K562 (cell line): ENCODE results near the gene ELMO1. TPM values are rescaled to one million over a fixed set of nuclear protein-coding genes. Genes with fewer than 3 reads are reported as not detected.

Experiments
- ATAC-seq: fragments of 200-7000 bp; cut with Tn5 transposase; 3 replicates; pipeline ENCODE4 v1.9.1; 2020; ENCODE audit warnings: moderate library complexity
- BruUV-seq: library from RNA; stranded (reverse); fragments of 400-500 nt; replicated peaks from 2 replicates; lab custom pipeline; 2021; lab: Mats Ljungman, UMichigan
- CTCF ChIA-PET: fragments of 300-600 bp; formaldehyde crosslinking; extraction: SDS; loops from one replicate; lab custom pipeline; 2021; ENCODE audit warnings: low intra/inter-chr PET ratio; lab: Yijun Ruan, JAX
- POLR2A ChIA-PET: fragments of 300-600, 350-650 bp; sonication (Branson Sonifier 250); formaldehyde crosslinking; extraction: SDS; loops from one replicate; lab custom pipeline; 2021; ENCODE audit warnings: antibody characterized with exemption, inconsistent platforms; lab: Yijun Ruan, JAX
- DNase-seq, 4 experiments: peaks; one replicate each; pipeline versions ENCODE4 v3.0.0 to v3.0.0-alpha.2; 2011 to 2018; ENCODE audit warnings: low spot score in 3 of 4, mixed read lengths in 3 of 4; ENCODE audit errors: extremely low read depth in 1 of 4
- FAIRE-seq: peaks from 2 replicates; lab custom pipeline; 2011; peaks lifted over from hg19 to GRCh38; lab: Jason Lieb, UNC
- H2AFZ ChIP-seq: 2 replicates; pipeline ENCODE4 v1.6.0; 2011; ENCODE audit warnings: low read depth, low read length, control low read depth, inconsistent platforms
- H3K27ac ChIP-seq: fragments of 200-600 bp; 3 replicates; pipeline ENCODE4 v1.8.0; 2011; ENCODE audit warnings: low read depth, mild to moderate bottlenecking, control low read depth, inconsistent platforms, low read length, moderate library complexity, mixed read lengths; ENCODE audit errors: extremely low read depth
- H3K27me3 ChIP-seq, 2 experiments: fragments of 300-600 bp in 1 of 2; 2 replicates in 1 of 2; 3 replicates in 1 of 2; pipeline versions ENCODE4 v1.6.0 to v1.8.0; 2011; ENCODE audit warnings: inconsistent platforms in 2 of 2, low read length in 2 of 2, mild to moderate bottlenecking in 1 of 2, mixed read lengths in 1 of 2, moderate library complexity in 1 of 2; ENCODE audit not compliant: control insufficient read depth in 2 of 2, insufficient read depth in 2 of 2
- H3K36me3 ChIP-seq: fragments of 300-600 bp; 3 replicates; pipeline ENCODE4 v1.8.0; 2011; ENCODE audit warnings: mild to moderate bottlenecking, low read length, inconsistent platforms; ENCODE audit not compliant: control insufficient read depth, insufficient read depth
- H3K4me1 ChIP-seq, 2 experiments: fragments of 200-600 bp in 1 of 2; replicated peaks in 1 of 2; 2 replicates in 1 of 2; 3 replicates in 1 of 2; pipeline versions ENCODE4 v1.5.1 to v1.8.0; 2011; ENCODE audit warnings: inconsistent platforms in 2 of 2, low read length in 2 of 2, mild to moderate bottlenecking in 1 of 2, mixed read lengths in 1 of 2, moderate library complexity in 1 of 2; ENCODE audit not compliant: control insufficient read depth in 2 of 2, insufficient read depth in 2 of 2
- H3K4me2 ChIP-seq: 2 replicates; pipeline ENCODE4 v1.6.1; 2011; ENCODE audit warnings: low read length, control low read depth, inconsistent platforms, mixed read lengths; ENCODE audit not compliant: insufficient read depth
- H3K4me3 ChIP-seq: fragments of 200-600 bp; sonication (generic), shearing (Covaris generic); 2 replicates; pipeline ENCODE4 v1.5.1; 2016; ENCODE audit warnings: control low read depth, inconsistent platforms
- H3K79me2 ChIP-seq: fragments of 200-600 bp; 3 replicates; pipeline ENCODE4 v1.8.0; 2011; ENCODE audit warnings: low read length, inconsistent platforms; ENCODE audit not compliant: control insufficient read depth, insufficient read depth
- H3K9ac ChIP-seq, 2 experiments: 2 replicates each; pipeline versions ENCODE4 v1.6.0 to v1.6.1; 2011; ENCODE audit warnings: low read depth in 2 of 2, low read length in 2 of 2, control low read depth in 1 of 2, inconsistent platforms in 1 of 2, mild to moderate bottlenecking in 1 of 2, mixed read lengths in 1 of 2; ENCODE audit not compliant: insufficient read depth in 1 of 2
- H3K9me1 ChIP-seq: one replicate; pipeline ENCODE4 v1.6.0; 2011; ENCODE audit warnings: inconsistent platforms, mild to moderate bottlenecking, low read length, moderate library complexity; ENCODE audit not compliant: control insufficient read depth, insufficient read depth
- H3K9me3 ChIP-seq: replicated peaks from 2 replicates; pipeline ENCODE4 v1.5.1; 2011; ENCODE audit warnings: low read depth, low read length, inconsistent platforms; ENCODE audit not compliant: control insufficient read depth, insufficient read depth
- H4K20me1 ChIP-seq: replicated peaks from 2 replicates; pipeline ENCODE4 v1.6.1; 2011; ENCODE audit warnings: low read length, inconsistent platforms, mixed read lengths; ENCODE audit not compliant: control insufficient read depth, insufficient read depth
- COPS2 ChIP-seq: fragments of 450-650 bp; conservative IDR thresholded peaks from 2 replicates; pipeline ENCODE4 v1.6.1; 2016; ENCODE audit warnings: mild to moderate bottlenecking, moderate library complexity
- E2F3 ChIP-seq: fragments of 250-450 bp; sonication (Bioruptor Pico); IDR thresholded peaks from 2 replicates; pipeline ENCODE4 v1.4.0; 2020; ENCODE audit warnings: mild to moderate bottlenecking
- GTF2A2 ChIP-seq: IDR thresholded peaks from 2 replicates; pipeline ENCODE4 v1.6.1; 2016; ENCODE audit warnings: mild to moderate bottlenecking, missing genetic modification characterization, missing compliant biosample characterization
- HNRNPH1 ChIP-seq: fragments of 200-400 bp; formaldehyde crosslinking; optimal IDR thresholded peaks from 2 replicates; pipeline ENCODE3; 2017; ENCODE audit warnings: low read depth, mild to moderate bottlenecking, low read length, moderate library complexity
- IFI16 ChIP-seq: fragments of 250-450 bp; sonication (Bioruptor Pico); IDR thresholded peaks from 2 replicates; pipeline ENCODE4 v2.1.2; 2022; ENCODE audit warnings: mild to moderate bottlenecking, inconsistent platforms
- NEUROD1 ChIP-seq: fragments of 150-350 bp; IDR thresholded peaks from 2 replicates; pipeline ENCODE4 v1.6.1; 2014; ENCODE audit warnings: borderline replicate concordance, low read length, low read depth; ENCODE audit not compliant: partially characterized antibody
- SP2 ChIP-seq: IDR thresholded peaks from 2 replicates; pipeline ENCODE4 v1.6.1; 2011; ENCODE audit warnings: mild to moderate bottlenecking, low read depth, low read length, moderate library complexity; ENCODE audit not compliant: poor library complexity, severe bottlenecking; ENCODE audit errors: extremely low read depth
- ZNF589 ChIP-seq: fragments of 200-800 bp; sonication (Bioruptor generic); IDR thresholded peaks from 2 replicates; pipeline ENCODE4 v1.6.1; 2016; ENCODE audit warnings: low read depth, missing genetic modification characterization, missing compliant biosample characterization
- WGBS: fragments of 100-300 bp; shearing (Covaris generic); methylation state at CpG from one replicate; pipeline ENCODE4 v1.1.6; 2016; ENCODE audit warnings: low coverage, mixed read lengths; ENCODE audit not compliant: insufficient coverage; ENCODE audit errors: missing lambda C conversion rate; 5-methylcytosine and 5-hydroxymethylcytosine counted together
- in situ Hi-C: fragments of 300-500 bp; cut with MboI; formaldehyde crosslinking; loops from 4 replicates; pipeline ENCODE4 v1.15.0; 2018; ENCODE audit warnings: inconsistent platforms, mixed read lengths
- intact Hi-C: fragments of 100-400 bp; cut with micrococcal nuclease; formaldehyde crosslinking; loops from 2 replicates; pipeline ENCODE4 v1.14.2; 2022
- polyA plus RNA-seq, 8 experiments: library from polyadenylated mRNA; depleted of rRNA in 4 of 8; stranded (reverse) in 5 of 8; unstranded in 3 of 8; fragments of >200 nt; fragmentation: Nextera tagmentation in 2 of 8; fragmentation: Illumina TruSeq in 1 of 8; extraction: Ambion mirVana in 2 of 8; extraction: Trizol in 1 of 8; gene quantifications; 2 replicates each; pipeline versions ENCODE4 v1.2.1 to v1.2.3, GENCODE V29; 2011 to 2014; ENCODE audit warnings: inconsistent platforms in 1 of 8, missing spikeins in 1 of 8
- total RNA-seq, 7 experiments: library from RNA; depleted of rRNA in 6 of 7; stranded (reverse); fragments of >200 nt in 6 of 7; fragmentation: Illumina TruSeq in 2 of 7; extraction: Trizol in 2 of 7; gene quantifications; 2 replicates each; pipeline versions ENCODE4 v1.2.1 to v1.2.3, GENCODE V29; 2011 to 2021; ENCODE audit warnings: low replicate concordance in 1 of 7
- TF ChIP-seq, protein P1 (sequence below): fragments of 450-650 bp; IDR thresholded peaks from 2 replicates; pipeline ENCODE4 v1.6.1; 2017; ENCODE audit warnings: antibody characterized with exemption

The ELMO1 gene
- total and polyA plus RNA-seq, 9 of the 15 experiments (the other 6 are each of a cell fraction or from before 2014, with no cell fraction given), result 0.36 to 7.2 (median 3.6) TPM

DNA sequence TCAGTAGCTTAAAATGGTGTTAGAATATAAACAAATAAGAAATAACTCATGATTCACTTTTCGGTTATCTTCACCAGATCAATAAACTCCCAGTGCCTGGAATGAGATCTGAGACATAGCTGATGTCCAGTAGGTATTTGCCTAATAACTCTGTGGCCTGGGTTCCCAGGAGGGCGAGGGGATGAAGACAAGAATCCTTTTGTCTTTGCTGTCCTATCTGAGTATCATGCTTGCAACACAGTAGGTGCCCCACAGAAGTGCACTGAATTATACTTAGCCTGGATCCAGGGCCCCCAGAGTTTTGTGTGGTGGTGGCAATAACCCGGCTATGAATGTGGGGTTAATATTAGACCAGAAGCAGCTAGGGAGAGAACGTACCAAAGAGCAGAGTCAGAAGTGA lies 374.3 kb downstream of the ELMO1 start:
- DNase-seq (no peak), FAIRE-seq (no peak), ATAC-seq (no peak)
- no TSS peak for BruUV-seq
- intact Hi-C loops (no loop called here), in situ Hi-C loops (no loop called here)
- TF ChIP-seq COPS2, result no peak
- no peak for TF ChIP-seq SP2
- TF ChIP-seq HNRNPH1, result no peak
- no peak for TF ChIP-seq GTF2A2 (tag)
- no peak for TF ChIP-seq ZNF589 (CRISPR knock-in tag)
- TF ChIP-seq IFI16 (CRISPR knock-in tag), result no peak
- TF ChIP-seq NEUROD1, result no peak
- TF ChIP-seq, protein P1, sequence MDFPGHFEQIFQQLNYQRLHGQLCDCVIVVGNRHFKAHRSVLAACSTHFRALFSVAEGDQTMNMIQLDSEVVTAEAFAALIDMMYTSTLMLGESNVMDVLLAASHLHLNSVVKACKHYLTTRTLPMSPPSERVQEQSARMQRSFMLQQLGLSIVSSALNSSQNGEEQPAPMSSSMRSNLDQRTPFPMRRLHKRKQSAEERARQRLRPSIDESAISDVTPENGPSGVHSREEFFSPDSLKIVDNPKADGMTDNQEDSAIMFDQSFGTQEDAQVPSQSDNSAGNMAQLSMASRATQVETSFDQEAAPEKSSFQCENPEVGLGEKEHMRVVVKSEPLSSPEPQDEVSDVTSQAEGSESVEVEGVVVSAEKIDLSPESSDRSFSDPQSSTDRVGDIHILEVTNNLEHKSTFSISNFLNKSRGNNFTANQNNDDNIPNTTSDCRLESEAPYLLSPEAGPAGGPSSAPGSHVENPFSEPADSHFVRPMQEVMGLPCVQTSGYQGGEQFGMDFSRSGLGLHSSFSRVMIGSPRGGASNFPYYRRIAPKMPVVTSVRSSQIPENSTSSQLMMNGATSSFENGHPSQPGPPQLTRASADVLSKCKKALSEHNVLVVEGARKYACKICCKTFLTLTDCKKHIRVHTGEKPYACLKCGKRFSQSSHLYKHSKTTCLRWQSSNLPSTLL, result no peak
- no peak for TF ChIP-seq E2F3 (CRISPR knock-in tag)
- WGBS, result 14% methylated on average over 4 of the region's 4 CpGs
- Histone ChIP-seq H3K36me3 (no peaks in the 10 kb centered on the region), H3K79me2 (no peaks in the 10 kb centered on the region), H3K4me1 (peaks cover 0 to 5% of the 10 kb centered on the region in 2 experiments; a peak in 3 of 5 replicates), H4K20me1 (peaks cover 5% of the 10 kb centered on the region; the same call in 1 of the 2 replicates), H3K9ac (no peak overlapping the region), H3K27ac (no peak overlapping the region), H2AFZ (no peak overlapping the region), H3K4me3 (no peak overlapping the region), H3K4me2 (no peak overlapping the region), H3K9me3 (no peaks in the 10 kb centered on the region), H3K27me3 (no peaks in the 10 kb centered on the region), H3K9me1 (peaks cover 4% of the 10 kb centered on the region)
- CTCF ChIA-PET, result no interaction called here
- POLR2A ChIA-PET, result no interaction called here
